IPS-11a (cell line): ENCODE measurements around the gene LATS2.

ENCODE experiments used
- H3K4me3 ChIP-seq: one replicate; pipeline ENCODE4 v1.5.1; 2013; ENCODE audit warnings: low read depth, low read length, control low read depth

LATS2 gene

GRCh38 chr13:20994441-20994821 lies 67.0 kb downstream of the LATS2 start:
- no peak overlapping the region for H3K4me3 ChIP-seq

GRCh38 chr13:20993661-20994440 lies 67.5 kb downstream of the LATS2 start:
- no peak overlapping the region for H3K4me3 ChIP-seq

- no peak overlapping the region for H3K4me3 ChIP-seq
Measured at GRCh38 chr13:20993211-20993610, 68.2 kb downstream of the LATS2 start.

GRCh38 chr13:20991741-20992520 lies 69.5 kb downstream of the LATS2 start:
- H3K4me3 ChIP-seq, result no peak overlapping the region

GRCh38 chr13:20990910-20991525 lies 70.4 kb downstream of the LATS2 start:
- no peak overlapping the region for H3K4me3 ChIP-seq

- H3K4me3 ChIP-seq, result no peak overlapping the region
Measured at GRCh38 chr13:20989656-20990321, 71.6 kb downstream of the LATS2 start.

GRCh38 chr13:20988909-20989655 lies 72.3 kb downstream of the LATS2 start:
- no peak overlapping the region for H3K4me3 ChIP-seq

- no peak overlapping the region for H3K4me3 ChIP-seq
Measured at GRCh38 chr13:20988033-20988908, 73.1 kb downstream of the LATS2 start.

GRCh38 chr13:20987599-20987998 lies 73.8 kb downstream of the LATS2 start:
- H3K4me3 ChIP-seq, result no peak overlapping the region

GRCh38 chr13:20984879-20985278 lies 76.5 kb downstream of the LATS2 start:
- no peak overlapping the region for H3K4me3 ChIP-seq

GRCh38 chr13:20983386-20983785 lies 78.0 kb downstream of the LATS2 start:
- no peak overlapping the region for H3K4me3 ChIP-seq

GRCh38 chr13:20981370-20982095 lies 79.9 kb downstream of the LATS2 start:
- H3K4me3 ChIP-seq, result no peak overlapping the region

- no peak overlapping the region for H3K4me3 ChIP-seq
Measured at GRCh38 chr13:20980899-20981298, 80.5 kb downstream of the LATS2 start.

- H3K4me3 ChIP-seq, result no peak overlapping the region
Measured at GRCh38 chr13:20980430-20980829, 81.0 kb downstream of the LATS2 start.

- H3K4me3 ChIP-seq, result no peak overlapping the region
Measured at GRCh38 chr13:20977394-20977793, 84.0 kb downstream of the LATS2 start.

GRCh38 chr13:20974981-20975585 lies 86.3 kb downstream of the LATS2 start:
- no peak overlapping the region for H3K4me3 ChIP-seq

- no peak overlapping the region for H3K4me3 ChIP-seq
Measured at GRCh38 chr13:20973886-20974425, 87.4 kb downstream of the LATS2 start.

GRCh38 chr13:20972731-20973130 lies 88.7 kb downstream of the LATS2 start:
- H3K4me3 ChIP-seq, result no peak overlapping the region
